GM21360 (cell line): ENCODE results near the gene ADRA2B.

Experiments
- ATAC-seq: cut with Tn5 transposase; IDR thresholded peaks from one replicate; pipeline ENCODE4 v1.9.1; 2021; ENCODE audit warnings: mild to moderate bottlenecking, moderate library complexity; ENCODE audit not compliant: unreplicated experiment

Gene ADRA2B

GRCh38 chr2:96119389-96119751 lies 3.0 kb upstream of the ADRA2B start:
- ATAC-seq = no peak

GRCh38 chr2:96118698-96119388 lies 2.5 kb upstream of the ADRA2B start:
- ATAC-seq = no peak

- ATAC-seq = no peak
These were observed 1.6 kb upstream of the ADRA2B start for GRCh38 chr2:96117701-96118588.

- ATAC-seq = peak; percentile 62
These were observed 635 bp upstream of the ADRA2B start for GRCh38 chr2:96116879-96117533.

- no peak for ATAC-seq
These were observed 544 bp downstream of the ADRA2B start for GRCh38 chr2:96115631-96116423.

GRCh38 chr2:96114903-96115581 lies 1.3 kb downstream of the ADRA2B start:
- no peak for ATAC-seq

GRCh38 chr2:96114546-96114902 lies 1.8 kb downstream of the ADRA2B start:
- ATAC-seq = no peak

- no peak for ATAC-seq
These were observed 2.4 kb downstream of the ADRA2B start for GRCh38 chr2:96113951-96114350.

GRCh38 chr2:96113367-96113677 lies 3.0 kb downstream of the ADRA2B start:
- no peak for ATAC-seq

GRCh38 chr2:96112501-96113366 lies 3.6 kb downstream of the ADRA2B start:
- no peak for ATAC-seq

- no peak for ATAC-seq
These were observed 4.4 kb downstream of the ADRA2B start for GRCh38 chr2:96111823-96112500.

GRCh38 chr2:96111257-96111640 lies 5.1 kb downstream of the ADRA2B start:
- no peak for ATAC-seq

GRCh38 chr2:96110621-96111256 lies 5.6 kb downstream of the ADRA2B start:
- ATAC-seq = no peak

GRCh38 chr2:96109931-96110511 lies 6.3 kb downstream of the ADRA2B start:
- ATAC-seq = no peak

GRCh38 chr2:96109361-96109680 lies 7.0 kb downstream of the ADRA2B start:
- ATAC-seq = no peak

GRCh38 chr2:96108541-96109360 lies 7.6 kb downstream of the ADRA2B start:
- no peak for ATAC-seq

GRCh38 chr2:96108151-96108540 lies 8.2 kb downstream of the ADRA2B start:
- no peak for ATAC-seq

GRCh38 chr2:96107708-96108065 lies 8.7 kb downstream of the ADRA2B start:
- no peak for ATAC-seq
